NCI-H226 (cell line): ENCODE measurements around the gene AKT3.
A peak's percentile ranks its signal among the peaks of the same experiment; 100 is the strongest.
"Not testable (repeated sequence)": the region's sequence is repeated elsewhere in the genome, so short reads cannot be mapped to it uniquely, and the experiment has no call there.

ENCODE experiments used
- DNase-seq: peaks from one replicate; pipeline ENCODE4 v3.0.0-alpha.2; 2015

AKT3 gene

GRCh38 chr1:243837907-243838535 is 12.0 kb downstream of the AKT3 start:
- DNase-seq = no peak

DNA sequence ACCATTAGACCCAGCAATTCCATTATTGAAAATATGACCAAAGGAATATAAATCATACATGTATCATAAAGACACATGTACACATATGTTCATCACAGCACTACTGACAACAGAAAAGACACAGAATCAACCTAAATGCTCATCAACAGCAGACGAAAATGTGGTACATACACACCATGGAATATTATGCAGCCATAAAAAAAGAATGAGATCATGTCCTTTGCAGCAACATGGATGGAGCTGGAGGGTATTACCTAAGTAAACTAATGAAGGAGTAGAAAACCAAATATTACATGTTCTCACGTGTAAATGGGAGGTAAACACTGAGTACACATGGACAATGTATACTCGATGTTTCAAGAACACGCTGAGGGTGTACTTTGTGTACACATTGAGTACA is 15.9 kb downstream of the AKT3 start:
- no peak for DNase-seq

DNA sequence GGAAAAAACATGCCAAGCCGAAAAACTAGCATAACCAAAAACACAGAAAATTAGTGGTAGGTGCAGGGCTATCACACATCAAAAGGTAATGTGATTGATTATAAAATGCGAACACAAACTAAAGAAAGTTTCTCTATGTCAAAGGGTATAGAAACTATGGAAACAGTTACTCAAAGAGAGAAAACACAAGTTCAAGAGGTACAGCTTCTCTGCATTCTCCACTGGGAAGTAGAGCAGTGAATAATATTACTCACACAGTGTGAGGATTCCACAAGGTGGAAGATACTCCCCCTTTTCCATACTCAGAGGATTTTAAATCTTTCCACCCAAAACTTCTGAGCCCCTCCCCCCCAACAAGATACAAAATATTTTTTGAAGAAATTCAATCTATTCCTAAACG is 18.6 kb downstream of the AKT3 start:
- no peak for DNase-seq

- peak; percentile 15 for DNase-seq
These were observed 22.8 kb downstream of the AKT3 start for GRCh38 chr1:243827206-243827605.

GRCh38 chr1:243824907-243825306 is 25.1 kb downstream of the AKT3 start:
- not testable (repeated sequence) for DNase-seq

DNA sequence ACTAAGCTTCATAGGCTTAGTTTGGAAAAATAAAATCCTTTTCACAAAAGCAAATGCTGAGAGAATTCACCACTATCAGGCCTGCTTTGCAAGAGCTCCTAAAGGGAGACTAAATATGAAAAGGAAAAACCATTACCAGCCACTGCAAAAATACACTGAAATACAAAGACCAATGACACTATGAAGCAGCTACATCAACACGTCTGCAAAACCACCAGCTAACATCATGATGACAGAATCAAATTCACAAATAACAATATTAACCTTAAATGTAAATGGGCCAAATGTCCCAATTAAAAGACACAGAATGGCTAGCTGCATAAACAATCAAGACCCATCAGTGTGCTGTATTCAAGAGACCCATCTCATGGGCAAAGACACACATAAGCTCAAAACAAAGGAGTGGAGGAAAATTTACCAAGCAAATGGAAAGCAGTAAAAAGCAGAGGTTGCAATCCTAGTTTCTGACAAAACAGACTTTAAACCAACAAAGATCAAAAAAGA is 28.8 kb downstream of the AKT3 start:
- no peak for DNase-seq

GRCh38 chr1:243819438-243819839 is 30.6 kb downstream of the AKT3 start:
- DNase-seq = no peak

DNA sequence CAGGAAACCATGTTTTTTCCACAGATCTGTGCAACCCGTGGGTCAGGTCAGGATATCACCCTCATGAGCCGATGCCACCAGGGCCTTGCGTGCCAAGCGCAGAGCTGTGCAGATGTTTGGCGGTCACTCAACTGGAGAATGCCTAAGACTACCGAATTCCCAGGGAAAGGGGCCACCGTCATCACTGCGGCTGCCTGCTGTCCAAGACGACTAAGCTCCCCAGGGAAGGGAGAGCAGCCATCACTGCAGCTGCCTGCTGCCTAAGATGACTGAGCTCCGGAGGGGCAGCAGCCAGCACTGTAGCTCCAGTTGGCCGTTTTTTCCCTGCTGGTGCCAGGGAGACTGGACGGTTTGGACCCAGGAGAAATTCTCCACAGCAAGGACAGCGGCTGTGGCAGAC is 31.1 kb downstream of the AKT3 start:
- DNase-seq = no peak

GRCh38 chr1:243814718-243815117 is 35.3 kb downstream of the AKT3 start:
- no peak for DNase-seq

DNA sequence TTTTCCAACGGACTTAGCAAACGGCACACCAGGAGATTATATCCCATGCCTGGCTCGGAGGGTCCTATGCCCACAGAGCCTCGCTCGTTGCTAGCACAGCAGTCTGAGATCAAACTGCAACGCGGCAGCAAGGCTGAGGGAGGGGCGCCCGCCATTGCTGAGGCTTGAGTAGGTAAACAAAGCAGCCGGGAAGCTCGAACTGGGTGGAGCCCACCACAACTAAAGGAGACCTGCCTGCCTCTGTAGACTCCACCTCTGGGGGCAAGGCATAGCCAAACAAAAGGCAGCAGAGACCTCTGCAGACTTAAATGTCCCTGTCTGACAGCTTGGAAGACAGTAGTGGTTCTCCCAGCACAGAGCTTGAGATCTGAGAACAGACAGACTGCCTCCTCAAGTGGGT is 42.7 kb downstream of the AKT3 start:
- DNase-seq = not testable (repeated sequence)

DNA sequence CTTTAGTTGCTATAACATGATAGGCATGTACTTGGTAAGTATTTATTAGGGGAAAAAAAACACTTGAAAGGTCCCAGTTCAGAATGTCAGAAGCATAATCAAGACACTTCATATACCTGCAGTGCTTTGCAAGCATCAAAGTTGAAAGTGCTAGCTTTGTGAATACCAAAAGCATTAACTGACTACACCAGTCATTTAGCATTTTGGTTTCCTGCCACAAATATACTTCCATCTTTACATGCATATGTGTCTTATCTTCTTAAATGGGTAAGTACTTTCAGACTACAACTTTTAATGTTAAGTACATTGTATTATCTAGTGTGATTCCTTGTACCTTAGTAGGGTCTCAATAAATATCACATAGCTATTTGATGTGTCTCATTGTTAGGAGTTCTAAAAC is 43.7 kb downstream of the AKT3 start:
- DNase-seq = no peak

DNA sequence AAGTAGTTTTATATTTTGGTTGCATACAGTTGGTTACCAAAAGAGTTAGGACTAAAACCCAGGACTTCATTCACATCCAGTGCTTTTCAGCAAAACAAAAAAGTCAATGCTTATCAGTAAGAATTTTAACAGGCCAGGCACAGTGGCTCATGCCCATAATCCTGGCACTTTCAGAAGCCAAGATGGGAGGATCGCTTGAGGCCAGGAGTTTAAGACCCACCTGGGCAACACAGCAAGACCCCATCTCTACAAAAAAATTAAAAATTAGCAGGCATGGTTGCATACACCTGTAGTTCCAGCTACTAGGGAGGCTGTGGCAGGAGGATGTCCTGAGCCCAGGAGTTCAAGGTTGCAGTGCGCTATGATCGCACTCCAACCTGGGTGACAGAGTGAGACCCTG is 47.3 kb downstream of the AKT3 start:
- DNase-seq = no peak

- no peak for DNase-seq
These were observed 48.7 kb downstream of the AKT3 start for GRCh38 chr1:243801378-243801777.

- no peak for DNase-seq
These were observed 50.1 kb downstream of the AKT3 start for GRCh38 chr1:243799908-243800307.

DNA sequence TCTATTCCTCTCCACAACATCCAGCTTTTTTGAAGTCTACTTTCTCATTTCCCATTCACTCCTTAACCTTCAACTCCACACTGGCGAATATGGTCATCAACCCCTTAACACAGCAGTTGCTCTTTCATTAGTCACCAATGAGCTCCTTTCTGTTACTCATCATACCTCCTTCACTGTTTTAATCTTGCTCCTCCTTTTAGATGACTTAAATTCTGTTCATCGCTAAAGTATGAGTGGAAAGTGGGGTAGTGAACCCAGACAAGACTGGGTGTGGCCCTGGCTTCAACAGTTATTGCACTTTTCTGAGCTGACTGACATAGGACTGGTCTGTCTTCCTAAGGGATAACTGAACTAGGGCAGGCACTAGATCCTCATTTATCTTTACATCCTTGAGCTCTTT is 51.3 kb downstream of the AKT3 start:
- peak; percentile 98 for DNase-seq

DNA sequence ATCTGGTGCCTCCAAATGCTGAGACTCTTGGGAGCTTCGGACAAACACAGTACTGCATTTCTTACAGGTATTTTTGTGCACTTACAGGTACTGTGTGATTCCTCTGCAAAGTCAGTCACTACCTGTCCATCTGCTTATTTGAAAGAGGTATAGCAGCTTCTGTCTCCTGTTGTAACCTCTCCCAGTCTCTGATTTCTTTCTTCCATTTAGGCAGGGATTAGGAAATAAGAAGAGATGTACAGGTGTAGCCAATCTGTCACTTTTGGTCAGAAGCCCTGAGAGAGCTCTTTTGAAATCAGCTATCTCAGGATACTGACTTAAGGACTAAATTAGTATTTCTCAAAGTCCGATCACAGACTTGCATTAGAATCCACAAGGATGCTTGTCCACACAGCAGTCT is 54.0 kb downstream of the AKT3 start:
- no peak for DNase-seq

GRCh38 chr1:243793298-243793697 is 56.7 kb downstream of the AKT3 start:
- DNase-seq = no peak

DNA sequence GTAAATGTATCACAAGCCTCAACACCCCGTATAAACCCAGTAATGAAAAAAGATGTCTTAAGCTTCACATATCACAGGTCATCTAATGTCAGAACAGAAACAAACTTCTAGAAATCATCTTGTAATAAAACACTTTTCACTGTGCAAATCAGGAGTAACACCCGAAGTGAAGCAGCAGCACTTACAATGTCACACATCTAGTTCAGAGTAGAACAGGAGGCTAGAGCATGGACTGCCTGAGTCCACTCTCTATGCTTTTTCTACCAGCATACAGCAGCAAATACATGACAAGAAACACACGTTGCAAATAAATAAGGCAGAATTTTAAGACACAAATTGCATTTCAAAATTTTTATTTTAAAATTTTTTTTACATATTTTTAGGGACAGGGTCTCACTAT is 57.2 kb downstream of the AKT3 start:
- no peak for DNase-seq

GRCh38 chr1:243792401-243792800 is 57.6 kb downstream of the AKT3 start:
- DNase-seq = no peak

- no peak for DNase-seq
These were observed 58.3 kb downstream of the AKT3 start for GRCh38 chr1:243791586-243792267.

DNA sequence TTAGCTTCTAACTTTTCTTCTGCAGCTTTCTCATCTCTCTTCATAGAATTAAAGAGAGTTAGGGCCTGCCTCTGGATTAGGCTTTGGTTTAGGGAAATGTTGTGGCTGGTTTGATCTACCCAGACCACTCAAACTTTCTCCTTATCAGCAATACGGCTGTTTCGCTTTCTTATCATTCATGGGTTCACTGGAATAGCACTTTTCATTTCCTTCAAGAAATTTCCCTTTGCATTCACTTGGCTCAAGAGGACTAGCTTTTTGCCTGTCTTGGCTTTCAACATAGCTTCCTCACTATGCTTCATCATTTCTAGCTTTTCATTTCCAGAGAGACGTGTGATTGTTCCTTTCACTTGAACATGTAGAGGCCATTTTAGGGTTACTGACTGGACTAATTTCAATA is 59.6 kb downstream of the AKT3 start:
- no peak for DNase-seq

GRCh38 chr1:243786531-243786930 is 63.5 kb downstream of the AKT3 start:
- no peak for DNase-seq

DNA sequence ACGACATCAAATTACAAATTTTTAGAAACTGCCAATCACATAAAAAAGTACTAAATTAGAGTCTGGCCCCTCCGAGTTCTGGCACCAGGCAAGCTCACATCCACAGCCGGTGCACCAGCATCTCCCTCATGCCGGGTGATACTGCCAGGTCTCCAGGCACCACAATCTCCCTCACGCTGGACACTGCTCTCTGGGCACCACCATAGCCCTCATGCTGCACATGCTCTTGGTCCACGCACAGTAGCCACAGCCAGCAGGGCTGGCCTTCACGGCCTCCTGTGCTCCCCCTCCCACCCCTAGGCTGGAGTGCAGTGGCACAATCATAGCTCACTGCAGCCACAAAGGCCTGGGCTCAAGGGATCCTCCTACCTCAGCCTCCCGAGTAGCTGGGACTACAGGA is 65.5 kb downstream of the AKT3 start:
- no peak for DNase-seq

- DNase-seq = no peak
These were observed 66.3 kb downstream of the AKT3 start for GRCh38 chr1:243783714-243784113.
